Lung microvascular endothelial cell (primary cell): ENCODE results near the gene ALDH4A1. TPM values are rescaled to one million over a fixed set of nuclear protein-coding genes. Genes with fewer than 3 reads are reported as not detected.

Source experiments
- DNase-seq, 2 donors: peaks; one replicate each; pipeline versions ENCODE4 v3.0.0 to v3.0.0-alpha.2; 2010; ENCODE audit warnings: low read depth in 2 of 2
- total RNA-seq: library from RNA; depleted of rRNA; stranded (reverse); fragments of >200 nt; gene quantifications from 2 replicates; pipeline ENCODE4 v1.2.1, GENCODE V29; 2014

ALDH4A1 gene
- total RNA-seq, 1 donor from 2014 or later: 14.7 TPM

DNA sequence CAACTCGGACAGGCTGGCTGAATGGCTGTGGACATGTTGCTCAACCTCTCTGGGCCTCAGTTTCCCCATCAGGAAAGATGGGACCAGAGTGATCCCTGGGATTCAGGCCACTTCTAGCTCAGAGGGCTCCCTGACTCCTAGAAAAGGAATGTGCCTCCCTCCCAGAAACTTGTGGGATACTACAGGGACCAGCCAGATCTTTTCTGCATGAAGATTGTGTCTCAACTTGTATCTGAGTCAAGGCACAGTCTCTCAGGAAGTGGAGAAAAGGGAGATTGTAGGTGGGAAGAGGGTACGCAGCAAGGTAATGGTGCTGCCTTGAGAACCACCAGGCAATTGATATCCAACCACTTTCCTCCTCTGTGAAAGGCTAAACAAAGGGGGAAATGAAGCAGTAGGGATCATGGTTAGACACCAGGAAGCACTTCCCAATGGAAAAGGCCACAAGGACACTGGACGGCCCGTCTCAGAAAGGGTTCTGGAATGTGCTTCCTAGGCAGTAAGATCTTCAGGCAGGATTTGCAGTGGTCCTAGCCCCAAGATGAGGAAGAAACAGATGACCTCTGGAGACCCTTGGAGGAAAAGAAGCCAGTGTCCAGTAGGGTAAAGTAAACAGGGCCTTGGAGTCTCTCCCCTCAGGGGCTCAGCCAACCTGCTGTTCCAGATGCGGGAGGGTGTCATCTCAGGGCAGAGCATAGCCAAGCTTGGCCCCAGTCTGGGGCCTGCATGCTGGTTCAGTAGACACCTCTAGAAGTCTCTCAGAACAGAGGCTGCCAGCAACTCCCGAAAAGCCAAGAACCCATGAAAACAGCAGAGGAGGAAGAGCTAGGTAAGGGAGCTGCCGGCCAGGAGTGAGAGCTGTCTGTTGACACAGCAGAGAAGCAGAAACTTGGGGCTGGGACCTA is 37.3 kb upstream of the ALDH4A1 start:
- DNase-seq: no peak

DNA sequence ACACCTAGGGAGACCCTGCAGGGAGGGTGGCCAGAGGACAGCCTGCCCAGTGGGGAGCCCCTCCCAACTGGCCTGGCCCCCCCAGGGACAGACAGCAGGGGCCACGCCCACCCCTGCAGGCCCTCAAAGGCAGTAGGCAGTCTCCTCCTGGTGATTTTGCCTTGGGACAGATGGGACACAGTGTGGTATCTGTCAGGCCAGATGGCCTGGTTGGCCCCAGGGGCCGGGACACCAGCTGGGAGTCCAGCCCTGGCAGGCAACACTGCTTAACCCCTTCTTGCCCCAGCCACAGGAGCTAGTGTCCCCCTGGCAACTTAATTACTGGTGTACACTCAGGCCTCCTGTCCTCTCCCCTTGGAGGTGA is 36.3 kb upstream of the ALDH4A1 start:
- no peak for DNase-seq

DNA sequence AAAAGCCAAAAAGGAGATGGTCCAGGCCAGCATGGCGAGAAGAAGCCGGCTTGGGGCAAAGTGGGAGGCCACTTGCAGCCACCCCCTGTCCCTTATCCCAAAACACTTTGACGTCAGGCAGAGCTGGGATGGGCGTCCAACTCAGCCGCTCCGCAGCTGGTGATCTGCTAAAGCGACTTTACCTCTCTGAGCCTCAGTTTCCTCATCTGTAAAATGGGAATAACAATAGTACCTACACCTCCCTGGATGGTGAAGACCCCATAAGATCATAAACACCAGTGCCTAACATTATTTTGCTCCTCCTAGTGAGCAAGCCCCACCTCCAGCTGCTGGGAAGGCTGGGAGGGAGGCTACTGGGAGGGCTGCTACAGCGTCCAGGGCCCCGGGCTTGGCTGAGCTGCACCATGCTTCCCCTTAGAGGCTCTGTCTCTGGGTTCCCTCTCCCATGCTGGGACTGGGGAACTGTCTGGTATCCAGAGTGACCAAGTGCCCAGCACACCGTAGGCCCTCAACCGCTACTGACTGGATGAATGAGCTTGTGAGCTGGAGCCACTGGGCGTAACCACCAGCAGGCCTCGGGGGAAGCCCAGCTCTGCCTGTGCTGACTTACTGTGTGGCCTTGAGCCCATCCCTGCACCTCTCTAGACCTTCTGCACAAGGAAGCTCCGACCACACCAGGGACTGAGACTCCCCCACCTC is 35.8 kb upstream of the ALDH4A1 start:
- no peak for DNase-seq

DNA sequence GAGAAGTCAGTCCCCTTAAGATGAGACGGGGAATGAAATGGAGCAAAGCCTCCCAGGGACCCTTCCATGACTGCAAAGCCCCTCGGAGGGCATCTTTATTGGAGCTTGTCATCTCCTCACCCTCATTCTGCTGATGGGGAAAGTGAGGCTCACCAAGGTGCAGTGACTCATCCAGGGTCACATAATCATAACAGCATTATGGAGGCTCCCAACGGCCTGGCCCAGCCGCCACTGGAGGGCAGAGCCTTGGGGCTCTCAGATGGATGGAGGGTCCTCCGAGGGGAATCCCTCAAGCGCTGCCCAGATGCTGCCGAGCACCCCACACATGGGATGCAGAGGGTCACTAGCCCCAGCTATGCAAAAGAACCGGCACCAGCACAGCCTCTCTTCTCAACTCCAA is 35.2 kb upstream of the ALDH4A1 start:
- DNase-seq: no peak

DNA sequence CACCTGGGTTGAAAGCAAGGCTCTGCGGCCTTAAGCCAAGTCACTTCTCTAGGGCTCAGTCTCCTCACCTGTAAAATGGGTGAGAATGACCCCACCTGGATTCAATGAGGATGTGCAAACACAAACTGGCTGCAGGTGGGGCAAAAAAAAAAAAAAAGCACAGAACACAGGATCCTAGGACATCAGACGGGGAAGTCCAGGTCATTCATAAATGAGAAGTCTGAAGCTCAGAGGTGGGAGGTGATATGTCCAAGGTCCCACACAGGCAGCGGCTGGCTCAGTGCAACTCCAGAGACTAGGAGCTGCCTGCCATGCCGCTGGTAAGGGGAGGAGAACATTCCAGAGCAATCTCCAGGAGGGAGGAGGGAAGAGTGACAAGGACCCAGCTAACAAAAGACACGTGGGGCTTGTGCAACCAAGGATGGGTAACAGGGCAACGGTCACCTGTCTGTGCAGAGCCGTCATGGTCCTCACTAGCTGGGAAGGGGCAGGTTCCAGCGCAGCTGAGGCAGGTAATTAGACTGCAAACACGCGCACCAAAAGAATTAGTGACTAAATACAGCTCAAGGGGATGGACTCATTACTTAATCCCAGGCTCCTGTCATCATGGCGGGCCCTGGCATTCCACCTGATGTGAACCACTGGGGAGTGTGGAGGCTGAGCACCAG is 34.6 kb upstream of the ALDH4A1 start:
- DNase-seq: no peak

DNA sequence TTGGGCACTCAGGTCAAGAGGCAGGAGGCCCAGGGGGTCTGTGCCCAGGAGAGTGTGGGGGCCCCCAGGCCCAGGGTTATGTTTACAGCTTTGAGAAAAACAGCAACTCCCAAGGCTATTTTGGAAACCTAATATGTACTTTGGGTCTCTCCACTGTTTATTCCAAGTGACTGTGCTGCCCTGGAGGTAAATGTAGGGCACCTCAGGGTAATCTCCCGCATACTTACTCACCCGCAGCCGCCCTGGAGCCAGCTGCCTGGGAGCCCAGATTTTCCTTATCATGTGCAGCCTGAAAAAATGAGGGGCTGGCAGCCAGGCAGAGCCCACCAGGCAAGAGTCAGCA is 34.1 kb upstream of the ALDH4A1 start:
- no peak for DNase-seq

DNA sequence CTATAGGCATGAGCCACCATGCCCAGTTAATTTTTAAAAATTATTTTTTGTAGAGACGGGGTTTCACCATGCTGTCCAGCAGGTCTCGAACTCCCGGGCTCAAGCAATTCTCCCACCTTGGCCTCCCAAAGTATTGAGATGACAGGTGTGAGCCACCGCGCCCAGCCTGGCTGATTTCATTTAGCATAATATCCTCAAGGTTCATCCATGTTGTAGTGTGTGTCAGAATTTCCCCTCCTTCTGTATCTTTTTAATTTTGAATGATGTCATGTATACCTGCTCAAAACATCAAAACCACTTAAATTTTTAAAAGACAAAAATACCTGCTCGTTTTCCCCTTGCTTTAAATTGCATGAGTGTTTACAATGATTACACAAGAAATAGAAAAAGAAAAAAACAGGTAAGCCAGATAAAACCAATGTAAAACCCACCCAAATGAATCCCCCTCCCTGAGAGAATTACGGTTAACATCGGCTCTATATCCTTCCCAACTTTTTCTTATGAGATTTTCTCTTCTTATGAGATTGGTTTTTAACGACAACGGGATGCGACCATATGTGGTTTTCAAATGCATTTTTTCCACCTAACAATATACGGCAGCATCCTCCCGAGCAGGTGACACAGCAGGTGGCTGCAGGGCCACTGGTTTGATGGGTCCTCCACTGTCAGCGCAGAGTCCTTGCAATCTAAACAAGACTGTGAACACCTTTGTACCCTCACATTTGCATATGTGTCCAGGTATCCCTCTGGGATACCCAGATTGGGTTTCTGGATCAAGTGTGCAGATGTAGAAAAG is 32.0 kb upstream of the ALDH4A1 start:
- DNase-seq: no peak

DNA sequence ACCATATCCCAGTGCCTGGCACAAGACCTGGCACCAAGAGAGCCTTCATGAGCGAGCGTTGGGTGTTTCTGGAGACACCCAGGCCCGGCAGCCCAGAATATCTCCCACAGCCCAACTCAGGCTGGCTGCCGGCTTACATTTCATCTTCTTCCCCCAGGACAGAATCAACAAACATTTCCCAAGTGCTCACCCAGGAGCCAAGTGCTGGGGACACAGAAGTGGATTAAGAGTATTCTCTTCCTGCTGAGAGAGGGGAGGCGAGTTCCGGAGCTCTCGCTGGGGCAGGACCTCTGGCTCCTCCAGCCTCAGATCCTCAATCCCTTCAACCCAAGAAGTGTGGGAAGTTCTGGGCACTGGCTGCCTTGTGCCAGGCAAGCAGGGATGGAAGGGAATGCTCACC is 30.5 kb upstream of the ALDH4A1 start:
- DNase-seq: no peak

DNA sequence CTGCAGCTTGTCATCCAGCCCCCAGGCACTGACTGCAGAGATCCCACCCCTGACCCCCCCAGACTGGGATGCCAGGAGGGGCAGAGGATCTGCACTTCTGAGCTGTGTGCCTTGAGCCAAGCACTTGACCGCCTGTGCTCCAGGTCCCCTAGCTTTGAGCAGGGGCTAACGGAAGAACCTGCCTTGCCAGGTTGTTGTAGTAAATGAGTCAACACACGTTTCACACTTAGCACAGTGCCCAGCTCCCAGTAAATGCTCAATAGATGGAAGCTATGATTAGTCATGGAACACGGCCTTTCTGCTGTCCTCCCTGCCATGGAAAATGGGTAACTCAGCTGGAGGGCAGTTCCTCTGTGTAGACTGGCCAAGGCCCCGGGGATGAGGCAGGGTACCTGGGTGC is 30.0 kb upstream of the ALDH4A1 start:
- peak in 1 of 2 donors; percentile 57 for DNase-seq

DNA sequence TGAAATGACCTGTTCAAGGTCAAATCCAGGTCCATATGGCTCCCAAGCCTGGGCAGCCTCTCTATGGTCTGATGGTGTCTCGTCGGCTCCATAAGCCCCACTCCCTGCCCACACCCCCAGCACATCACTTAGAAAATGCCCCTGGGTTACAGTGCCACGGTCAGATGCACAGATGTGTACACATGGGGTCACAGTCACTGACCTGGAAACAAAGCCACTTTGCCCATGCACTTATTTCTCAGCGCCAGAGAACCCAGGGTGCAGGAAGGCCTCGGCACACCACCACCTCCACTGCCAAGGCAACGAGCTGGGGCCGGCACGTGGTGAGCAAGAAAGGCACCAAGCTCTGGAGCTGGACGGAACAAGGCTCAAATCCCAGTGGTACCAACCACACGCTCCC is 29.4 kb upstream of the ALDH4A1 start:
- DNase-seq: no peak

DNA sequence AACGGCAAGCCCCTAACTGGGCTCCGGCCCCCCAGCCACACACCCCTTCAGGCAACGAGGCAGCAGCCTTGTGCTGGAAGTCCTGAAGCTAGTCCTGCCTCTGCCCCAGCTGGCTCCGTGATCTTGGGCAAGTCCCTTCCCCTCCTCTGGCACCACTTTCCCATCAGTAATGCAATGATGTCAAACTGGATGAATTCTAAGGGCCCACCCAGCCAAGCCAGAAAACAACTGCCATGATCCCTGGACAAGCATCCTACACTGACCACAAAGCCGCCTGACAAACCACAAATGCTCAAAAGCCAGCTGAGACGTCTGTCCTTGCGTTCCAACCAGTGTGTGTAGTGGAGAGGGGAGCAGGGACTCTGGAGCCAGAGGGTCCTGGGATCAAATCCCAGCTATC is 27.3 kb upstream of the ALDH4A1 start:
- DNase-seq: peak in 1 of 2 donors; percentile 27

DNA sequence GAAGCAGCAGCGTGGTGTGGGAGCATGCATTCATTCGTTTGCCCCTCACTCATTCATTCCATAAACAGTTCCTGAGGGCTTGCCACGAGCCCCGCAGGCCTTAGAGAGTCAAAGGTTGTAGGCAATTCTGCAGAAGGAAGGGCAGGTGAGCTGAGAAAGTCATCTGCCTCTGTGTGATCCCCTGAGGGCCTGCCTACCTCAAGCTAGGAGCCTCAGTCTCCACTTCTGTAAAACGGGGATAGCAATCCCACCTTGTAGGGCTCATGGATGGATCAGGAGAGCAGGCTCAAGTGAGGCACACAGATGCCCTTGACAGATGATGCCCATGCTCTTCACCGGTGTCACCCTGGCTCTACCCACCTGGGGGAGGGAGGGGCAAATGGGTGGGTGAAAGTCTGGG is 26.6 kb upstream of the ALDH4A1 start:
- DNase-seq: no peak

DNA sequence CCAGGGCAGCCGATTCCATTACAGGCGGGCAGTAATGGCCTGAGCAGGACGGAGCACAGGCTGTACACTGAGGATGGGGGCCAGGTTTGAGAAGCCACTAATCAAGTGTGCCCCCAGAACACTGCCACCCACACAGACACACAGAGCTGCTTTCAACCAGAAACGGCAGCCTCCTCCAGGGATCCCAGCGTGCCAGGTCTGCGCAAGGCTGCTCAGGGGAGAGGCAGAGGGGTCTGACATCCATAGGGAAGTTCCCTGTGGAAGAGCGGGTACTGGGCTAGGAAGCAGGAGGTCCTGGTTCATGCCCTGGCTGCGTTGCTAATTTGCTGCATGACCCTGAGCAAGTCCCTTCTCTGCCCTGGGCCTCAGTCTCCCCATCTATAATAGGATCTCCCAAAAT is 26.1 kb upstream of the ALDH4A1 start:
- no peak for DNase-seq

DNA sequence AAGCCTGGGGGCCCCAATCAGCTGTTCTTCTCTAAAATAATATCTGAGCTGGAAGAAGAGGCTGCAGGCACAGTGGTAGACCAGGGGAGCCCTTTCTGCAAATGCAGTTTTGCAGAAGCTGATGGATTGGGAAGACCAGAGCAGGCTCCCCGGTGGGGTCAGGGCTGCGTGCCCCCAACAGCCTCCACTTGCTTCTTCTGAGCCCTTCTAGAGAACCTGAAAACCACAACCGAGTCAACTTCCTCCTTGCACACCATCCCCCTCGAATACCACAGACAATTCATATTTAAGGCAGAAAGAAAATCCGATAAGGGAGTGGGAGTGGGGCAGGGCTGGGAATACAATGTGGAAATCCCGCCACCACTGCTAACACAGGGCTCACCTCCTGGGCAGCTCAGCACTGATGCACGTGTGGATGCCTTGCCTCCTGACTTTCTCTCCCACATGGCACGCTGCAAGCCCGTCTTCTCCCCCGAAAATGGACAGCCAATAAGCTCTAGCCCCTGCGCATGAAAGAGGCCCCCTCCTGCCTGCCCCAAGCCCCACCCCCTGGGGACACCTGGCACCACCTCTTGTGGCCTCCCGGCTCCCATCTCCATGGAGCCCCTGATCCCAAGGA is 25.4 kb upstream of the ALDH4A1 start:
- peak in 1 of 2 donors; percentile 65 for DNase-seq

DNA sequence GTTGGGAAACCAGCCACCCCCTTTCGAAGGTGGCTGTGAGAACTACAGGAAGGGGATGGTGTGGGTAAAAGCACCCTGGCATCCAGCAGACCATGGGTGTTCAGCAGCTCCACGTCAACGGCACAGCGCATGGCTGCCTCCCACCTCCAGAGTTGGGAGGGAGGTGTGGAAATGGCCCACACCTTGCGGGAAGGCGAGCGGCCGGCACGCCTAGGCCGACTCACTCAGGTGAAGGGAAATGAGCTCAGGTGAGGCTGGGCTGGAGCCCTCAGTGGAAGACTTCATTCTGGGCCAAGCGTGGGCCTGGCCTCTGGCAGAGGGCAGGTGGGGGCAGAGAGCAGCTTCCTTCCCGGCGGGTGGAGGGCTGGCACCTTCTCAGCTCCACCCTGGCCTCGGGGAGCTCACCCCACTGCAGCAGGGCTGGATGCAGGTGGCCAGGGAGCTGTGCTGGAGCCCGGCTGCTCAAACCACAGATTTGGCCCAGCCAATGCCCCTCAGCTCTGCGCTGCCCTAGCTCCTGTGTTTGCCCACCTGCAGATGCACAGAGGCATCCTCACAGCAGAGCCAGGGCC is 24.8 kb upstream of the ALDH4A1 start:
- DNase-seq: peak in 1 of 2 donors; percentile 33

DNA sequence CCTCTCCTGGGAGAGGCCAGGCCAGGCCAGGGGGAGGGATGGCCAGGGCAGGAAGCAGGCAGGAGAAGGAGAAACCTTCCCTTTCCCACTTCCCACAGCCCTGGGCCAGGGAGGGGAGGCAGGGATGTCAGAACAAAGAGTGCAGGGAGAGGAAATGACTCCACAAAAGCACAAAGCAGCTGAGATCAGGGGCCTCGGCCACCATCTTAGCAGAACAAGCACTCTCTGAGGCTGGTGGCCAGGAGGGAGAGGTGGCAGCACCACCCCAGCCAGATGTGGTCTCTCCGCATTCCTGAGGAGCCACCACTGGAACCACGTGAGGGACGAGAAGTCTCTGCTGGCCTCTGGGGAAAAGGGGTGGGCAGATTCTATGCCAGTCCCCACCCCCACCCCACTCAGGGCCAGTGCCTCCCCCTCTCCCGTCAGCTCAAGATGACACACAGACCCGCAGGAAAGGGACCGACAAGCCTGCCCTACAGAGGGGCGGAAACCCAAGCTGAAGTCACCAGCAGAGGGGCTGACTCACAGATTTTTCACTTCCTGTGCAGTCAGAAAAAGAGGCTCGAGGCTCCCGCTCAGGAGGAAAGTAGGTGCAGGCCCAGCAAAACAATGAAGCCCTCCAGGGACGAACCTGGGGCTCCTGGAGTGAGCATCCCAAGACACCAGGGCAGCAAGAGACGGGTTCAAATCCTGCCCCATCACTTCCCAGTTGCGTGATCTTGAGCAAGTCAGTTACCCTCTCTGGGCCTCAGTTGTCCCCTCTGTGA is 24.1 kb upstream of the ALDH4A1 start:
- peak; percentile 83 to 99 for DNase-seq

DNA sequence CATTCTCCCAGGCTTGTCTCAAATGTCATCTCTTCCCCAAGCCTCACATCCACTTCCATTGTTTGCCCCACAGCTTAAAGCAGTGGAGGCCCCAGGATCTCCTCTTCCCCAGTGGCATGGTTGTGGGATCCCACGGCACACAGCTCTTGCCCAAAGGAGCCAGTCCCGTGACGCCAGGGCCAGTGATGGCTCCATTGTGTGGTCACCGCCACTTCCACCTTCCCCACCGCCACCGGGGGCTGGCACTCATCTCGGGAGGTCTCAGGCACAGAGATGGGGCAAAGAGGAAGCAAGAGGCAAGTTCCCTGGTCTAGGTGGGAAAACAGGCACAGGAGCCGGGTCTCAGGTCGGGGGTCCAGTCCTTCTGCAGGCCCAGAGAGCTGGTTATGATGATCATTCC is 22.9 kb upstream of the ALDH4A1 start:
- DNase-seq: no peak

DNA sequence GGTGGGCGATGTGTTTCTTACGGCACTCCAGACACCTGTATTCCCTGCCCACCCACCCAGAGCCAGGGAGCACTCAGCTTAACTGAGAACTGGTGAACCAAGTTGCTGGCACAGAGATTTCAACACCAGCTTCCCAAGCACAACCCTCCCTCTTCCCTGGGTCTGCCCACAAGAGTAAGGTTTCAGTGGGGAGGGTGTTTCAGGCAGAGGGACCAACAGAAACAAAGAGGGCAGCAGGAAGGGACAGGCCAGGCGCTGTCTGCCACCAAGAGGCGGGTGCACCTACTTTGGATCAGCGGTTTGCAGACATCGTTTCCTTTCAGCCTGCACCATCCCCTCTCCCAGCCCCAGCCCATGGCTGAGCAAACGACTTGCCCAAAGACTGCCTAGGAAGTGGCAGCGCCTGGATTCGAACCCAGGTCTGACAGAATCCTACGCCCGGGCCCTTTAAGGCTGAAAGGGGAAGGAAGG is 21.9 kb upstream of the ALDH4A1 start:
- peak; percentile 33 to 36 for DNase-seq

DNA sequence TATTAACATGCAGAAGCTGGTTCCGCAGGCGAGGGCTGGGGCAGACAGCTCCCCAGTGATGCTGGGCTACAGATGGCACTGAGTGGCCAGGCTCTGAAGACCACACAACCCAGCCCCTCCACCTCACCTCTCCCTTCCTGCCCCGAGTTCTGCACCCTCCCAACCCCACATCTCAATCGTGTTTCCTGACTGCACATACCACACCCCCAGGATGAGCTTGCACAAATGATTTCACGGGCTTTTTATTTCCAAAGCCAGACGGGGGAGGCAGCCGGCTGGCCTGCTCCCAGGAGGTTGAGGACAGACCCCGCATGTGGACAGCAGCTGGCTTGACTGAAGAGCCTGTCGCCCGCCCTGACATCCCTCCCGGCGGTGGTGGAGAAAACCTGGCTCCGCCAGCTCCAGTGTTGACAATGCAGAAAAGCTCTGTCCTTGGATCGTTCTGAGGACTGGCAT is 21.4 kb upstream of the ALDH4A1 start:
- DNase-seq: peak; percentile 54 to 57
